HEK293T (cell line): ENCODE results near the gene DOK7.

ENCODE experiments used
- ARNT ChIP-seq: fragments of 450-650 bp; IDR thresholded peaks from 2 replicates; pipeline ENCODE4 v1.6.1; 2017; ENCODE audit warnings: mild to moderate bottlenecking
- BHLHE40 ChIP-seq: fragments of 450-650 bp; IDR thresholded peaks from 2 replicates; pipeline ENCODE4 v1.6.1; 2016; ENCODE audit warnings: mild to moderate bottlenecking, moderate library complexity, borderline replicate concordance

GRCh38 chr4:3468154-3468553 is 5.0 kb downstream of the DOK7 start:
- TF ChIP-seq BHLHE40: no peak
- TF ChIP-seq ARNT: no peak
